SK-N-SH treated with all-trans-retinoic acid at 6 μM for 48 hours (cell line): ENCODE measurements around the gene KRTAP10-4.
A peak's percentile ranks its signal among the peaks of the same experiment; 100 is the strongest.
"Not testable (repeated sequence)": the region's sequence is repeated elsewhere in the genome, so short reads cannot be mapped to it uniquely, and the experiment has no call there.

ENCODE experiments used
- ATAC-seq: fragments of 200-7000 bp; cut with Tn5 transposase; 3 replicates; pipeline ENCODE4 v1.9.1; 2020; ENCODE audit warnings: mild to moderate bottlenecking, moderate library complexity
- ARNTL ChIP-seq: fragments of 450-650 bp; formaldehyde crosslinking; IDR thresholded peaks from 2 replicates; pipeline ENCODE4 v1.5.0; 2020; ENCODE audit warnings: low read depth, mild to moderate bottlenecking, moderate library complexity, borderline replicate concordance
- BACH2 ChIP-seq: fragments of 250-450 bp; sonication (Bioruptor Pico); IDR thresholded peaks from 2 replicates; pipeline ENCODE4 v1.9.0; 2021; ENCODE audit warnings: mild to moderate bottlenecking, borderline replicate concordance
- CSDC2 ChIP-seq: fragments of 250-450 bp; sonication (Bioruptor Pico); IDR thresholded peaks from 2 replicates; pipeline ENCODE4 v1.5.0; 2020; ENCODE audit warnings: mild to moderate bottlenecking, moderate library complexity
- CSRNP3 ChIP-seq: fragments of 250-450 bp; sonication (Bioruptor Pico); IDR thresholded peaks from 2 replicates; pipeline ENCODE4 v1.5.1; 2021; ENCODE audit warnings: mild to moderate bottlenecking, moderate library complexity
- ESRRG ChIP-seq: fragments of 250-450 bp; sonication (Bioruptor Pico); IDR thresholded peaks from 2 replicates; pipeline ENCODE4 v1.6.1; 2021; ENCODE audit warnings: mild to moderate bottlenecking
- GLIS3 ChIP-seq: fragments of 250-450 bp; sonication (Bioruptor Pico); IDR thresholded peaks from 2 replicates; pipeline ENCODE4 v1.5.0; 2020; ENCODE audit warnings: mild to moderate bottlenecking, moderate library complexity
- OSR1 ChIP-seq: fragments of 250-450 bp; sonication (Bioruptor Pico); IDR thresholded peaks from 2 replicates; pipeline ENCODE4 v1.8.0; 2022; ENCODE audit warnings: moderate library complexity, mild to moderate bottlenecking, inconsistent platforms
- PPARA ChIP-seq: fragments of 250-450 bp; sonication (Bioruptor Pico); IDR thresholded peaks from 2 replicates; pipeline ENCODE4 v1.5.0; 2020; ENCODE audit warnings: mild to moderate bottlenecking, borderline replicate concordance
- RARB ChIP-seq: fragments of 250-450 bp; sonication (Bioruptor Pico); IDR thresholded peaks from 2 replicates; pipeline ENCODE4 v1.8.0; 2021; ENCODE audit warnings: mild to moderate bottlenecking, moderate library complexity
- SNAI2 ChIP-seq: fragments of 250-450 bp; sonication (Bioruptor Pico); IDR thresholded peaks from 2 replicates; pipeline ENCODE4 v1.5.0; 2020; ENCODE audit warnings: mild to moderate bottlenecking, moderate library complexity
- TCF4 ChIP-seq: fragments of 250-450 bp; sonication (Bioruptor Pico); IDR thresholded peaks from 2 replicates; pipeline ENCODE4 v1.8.0; 2021; ENCODE audit warnings: mild to moderate bottlenecking, moderate library complexity, borderline replicate concordance
- TOX ChIP-seq: fragments of 250-450 bp; sonication (Bioruptor Pico); IDR thresholded peaks from 2 replicates; pipeline ENCODE4 v1.8.0; 2021; ENCODE audit warnings: mild to moderate bottlenecking, moderate library complexity, borderline replicate concordance
- TSHZ2 ChIP-seq: fragments of 250-450 bp; sonication (Bioruptor Pico); IDR thresholded peaks from 2 replicates; pipeline ENCODE4 v1.5.0; 2020; ENCODE audit warnings: mild to moderate bottlenecking, moderate library complexity
- ZC3H10 ChIP-seq: fragments of 250-450 bp; sonication (Bioruptor Pico); IDR thresholded peaks from 2 replicates; pipeline ENCODE4 v1.5.1; 2021; ENCODE audit warnings: mild to moderate bottlenecking, moderate library complexity
- ZFP3 ChIP-seq: fragments of 250-450 bp; sonication (Bioruptor Pico); IDR thresholded peaks from 2 replicates; pipeline ENCODE4 v1.5.0; 2020; ENCODE audit warnings: mild to moderate bottlenecking, moderate library complexity
- ZFP30 ChIP-seq: fragments of 450-650 bp; formaldehyde crosslinking; IDR thresholded peaks from 2 replicates; pipeline ENCODE4 v1.5.0; 2022; ENCODE audit warnings: mild to moderate bottlenecking, moderate library complexity
- ZNF565 ChIP-seq: fragments of 450-650 bp; formaldehyde crosslinking; conservative IDR thresholded peaks from 2 replicates; pipeline ENCODE4 v1.5.0; 2020; ENCODE audit warnings: low read depth, mild to moderate bottlenecking, moderate library complexity
- ZNF70 ChIP-seq: fragments of 450-650 bp; formaldehyde crosslinking; IDR thresholded peaks from 2 replicates; pipeline ENCODE4 v1.5.0; 2020; ENCODE audit warnings: mild to moderate bottlenecking, moderate library complexity
- ZNF8 ChIP-seq: fragments of 450-650 bp; formaldehyde crosslinking; IDR thresholded peaks from 2 replicates; pipeline ENCODE4 v1.5.0; 2020; ENCODE audit warnings: mild to moderate bottlenecking, moderate library complexity
- TF ChIP-seq, protein P1 (sequence below): fragments of 250-450 bp; sonication (Bioruptor Pico); IDR thresholded peaks from 2 replicates; pipeline ENCODE4 v1.5.1; 2020; ENCODE audit warnings: low read depth, mild to moderate bottlenecking, moderate library complexity
- TF ChIP-seq, protein P2 (sequence below): fragments of 250-450 bp; sonication (Bioruptor Pico); IDR thresholded peaks from 2 replicates; pipeline ENCODE4 v1.8.0; 2020; ENCODE audit warnings: mild to moderate bottlenecking, moderate library complexity, borderline replicate concordance
- TF ChIP-seq, protein P3 (sequence below): fragments of 250-450 bp; sonication (Bioruptor Pico); IDR thresholded peaks from 2 replicates; pipeline ENCODE4 v1.8.0; 2021; ENCODE audit warnings: low read depth, mild to moderate bottlenecking, moderate library complexity, borderline replicate concordance

KRTAP10-4 gene

DNA sequence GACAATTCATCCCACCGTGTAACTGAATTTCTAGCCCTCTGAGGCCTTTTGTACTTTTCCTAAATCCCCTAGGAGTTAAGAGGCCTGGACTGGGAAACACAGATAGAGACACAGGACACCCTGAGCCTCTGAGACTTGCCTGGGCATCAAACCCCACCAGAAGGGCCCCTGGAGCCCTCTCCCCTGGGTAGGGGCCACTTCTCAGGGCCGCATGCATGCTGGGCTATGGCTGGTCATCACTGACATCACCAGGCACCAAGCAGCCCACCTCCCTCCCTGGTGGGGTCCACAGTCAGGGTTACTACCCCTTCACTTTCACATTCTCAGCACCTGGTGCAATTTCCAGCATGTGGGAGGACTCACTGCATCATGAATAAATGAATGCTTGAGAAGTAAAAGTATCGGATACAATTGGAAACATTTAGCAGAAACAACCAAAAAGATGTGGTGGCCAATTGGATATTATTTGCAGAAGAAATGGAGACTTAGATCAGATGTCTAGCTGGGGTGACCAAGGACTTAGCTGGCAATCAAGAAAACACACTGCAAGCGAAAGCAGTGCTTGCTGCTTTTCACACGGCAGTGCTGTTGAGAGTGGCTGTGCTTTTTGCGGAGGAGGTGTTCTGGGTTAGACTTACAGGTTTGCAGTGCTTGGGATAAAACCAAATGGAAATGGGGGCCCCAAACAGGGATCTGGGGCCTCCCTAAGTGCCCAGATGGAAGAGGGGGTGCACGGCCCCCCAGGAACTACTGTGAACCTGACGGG lies 25.9 kb downstream of the KRTAP10-4 start (continued):
- no peak for TF ChIP-seq TSHZ2 (CRISPR knock-in tag)
- TF ChIP-seq CSRNP3 (CRISPR knock-in tag) = no peak
- TF ChIP-seq PPARA (CRISPR knock-in tag) = no peak
- no peak for TF ChIP-seq RARB (CRISPR knock-in tag)

GRCh38 chr21:44600118-44600978 lies 26.8 kb downstream of the KRTAP10-4 start, which contains the start of gene KRTAP10-7:
Gene KRTAP10-7 (plus strand): TSS chr21:44600597. CDS start chr21:44600622, 25 bp downstream.
- ATAC-seq = not testable (repeated sequence)

DNA sequence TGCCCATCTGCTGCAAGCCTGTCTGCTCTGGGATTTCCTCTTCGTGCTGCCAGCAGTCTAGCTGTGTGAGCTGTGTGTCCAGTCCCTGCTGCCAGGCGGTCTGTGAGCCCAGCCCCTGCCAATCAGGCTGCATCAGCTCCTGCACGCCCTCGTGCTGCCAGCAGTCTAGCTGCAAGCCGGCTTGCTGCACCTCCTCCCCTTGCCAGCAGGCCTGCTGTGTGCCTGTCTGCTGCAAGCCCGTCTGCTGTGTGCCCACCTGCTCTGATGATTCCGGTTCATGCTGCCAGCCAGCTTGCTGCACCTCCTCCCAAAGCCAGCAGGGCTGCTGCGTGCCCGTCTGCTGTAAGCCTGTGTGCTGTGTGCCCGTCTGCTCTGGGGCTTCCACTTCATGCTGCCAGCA lies 27.6 kb downstream of the KRTAP10-4 start:
- ATAC-seq = peak; percentile 46; the same call in 1 of the 3 replicates

DNA sequence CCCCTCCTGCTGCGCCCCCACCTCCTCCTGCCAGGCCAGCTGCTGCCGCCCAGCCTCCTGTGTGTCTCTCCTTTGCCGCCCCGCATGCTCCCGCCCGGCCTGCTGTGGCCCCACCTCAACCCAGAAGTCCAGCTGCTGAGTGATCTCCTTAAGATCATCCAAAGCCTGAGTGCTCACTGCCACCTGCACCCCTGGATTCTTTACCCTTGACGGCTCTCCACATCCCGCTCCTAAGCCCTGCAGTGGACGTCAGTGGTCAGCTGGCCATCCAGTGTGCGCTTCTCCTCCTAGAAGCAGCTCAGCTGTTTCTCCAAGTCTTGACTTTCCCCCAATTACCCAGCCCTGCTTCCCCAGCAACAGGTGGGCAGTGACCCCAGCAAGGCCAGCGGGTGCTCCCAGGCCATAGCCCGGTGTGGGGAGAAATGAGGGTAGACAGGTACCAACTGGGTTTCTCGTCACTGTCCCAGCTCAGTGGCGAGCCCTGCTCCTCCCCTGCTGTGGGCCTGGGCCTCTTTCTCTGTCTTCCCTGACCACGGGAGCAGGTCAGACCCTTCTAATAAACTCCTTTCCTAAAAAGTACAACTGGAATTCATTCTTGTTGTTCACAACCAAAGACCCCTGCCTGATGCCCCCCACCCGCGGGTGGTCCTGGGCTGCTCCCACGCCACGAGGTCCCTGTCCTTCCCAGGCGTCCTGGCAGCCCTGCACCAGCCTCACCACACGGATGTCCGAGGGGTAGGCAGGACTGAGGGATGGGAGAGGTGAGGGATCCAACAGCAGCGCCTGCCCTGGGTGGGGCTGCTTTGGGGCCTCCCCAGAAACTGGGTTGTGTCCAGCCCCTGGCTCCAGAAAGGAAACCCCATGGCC lies 28.3 kb downstream of the KRTAP10-4 start:
- TF ChIP-seq ZC3H10 (CRISPR knock-in tag) (no peak), ZFP30 (CRISPR knock-in tag) (no peak), GLIS3 (CRISPR knock-in tag) (no peak), TCF4 (no peak), TOX (CRISPR knock-in tag) (no peak), ARNTL (no peak), ZNF565 (CRISPR knock-in tag) (no peak), CSDC2 (CRISPR knock-in tag) (no peak), ESRRG (CRISPR knock-in tag) (no peak), BACH2 (CRISPR knock-in tag) (no peak), ZFP3 (CRISPR knock-in tag) (no peak), OSR1 (CRISPR knock-in tag) (no peak), ZNF70 (CRISPR knock-in tag) (no peak), SNAI2 (CRISPR knock-in tag) (no peak), ZNF8 (CRISPR knock-in tag) (no peak), PPARA (CRISPR knock-in tag) (no peak)
- TF ChIP-seq, protein P1, sequence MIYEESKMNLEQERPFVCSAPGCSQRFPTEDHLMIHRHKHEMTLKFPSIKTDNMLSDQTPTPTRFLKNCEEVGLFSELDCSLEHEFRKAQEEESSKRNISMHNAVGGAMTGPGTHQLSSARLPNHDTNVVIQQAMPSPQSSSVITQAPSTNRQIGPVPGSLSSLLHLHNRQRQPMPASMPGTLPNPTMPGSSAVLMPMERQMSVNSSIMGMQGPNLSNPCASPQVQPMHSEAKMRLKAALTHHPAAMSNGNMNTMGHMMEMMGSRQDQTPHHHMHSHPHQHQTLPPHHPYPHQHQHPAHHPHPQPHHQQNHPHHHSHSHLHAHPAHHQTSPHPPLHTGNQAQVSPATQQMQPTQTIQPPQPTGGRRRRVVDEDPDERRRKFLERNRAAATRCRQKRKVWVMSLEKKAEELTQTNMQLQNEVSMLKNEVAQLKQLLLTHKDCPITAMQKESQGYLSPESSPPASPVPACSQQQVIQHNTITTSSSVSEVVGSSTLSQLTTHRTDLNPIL (CRISPR knock-in tag) = no peak
- TF ChIP-seq, protein P2, sequence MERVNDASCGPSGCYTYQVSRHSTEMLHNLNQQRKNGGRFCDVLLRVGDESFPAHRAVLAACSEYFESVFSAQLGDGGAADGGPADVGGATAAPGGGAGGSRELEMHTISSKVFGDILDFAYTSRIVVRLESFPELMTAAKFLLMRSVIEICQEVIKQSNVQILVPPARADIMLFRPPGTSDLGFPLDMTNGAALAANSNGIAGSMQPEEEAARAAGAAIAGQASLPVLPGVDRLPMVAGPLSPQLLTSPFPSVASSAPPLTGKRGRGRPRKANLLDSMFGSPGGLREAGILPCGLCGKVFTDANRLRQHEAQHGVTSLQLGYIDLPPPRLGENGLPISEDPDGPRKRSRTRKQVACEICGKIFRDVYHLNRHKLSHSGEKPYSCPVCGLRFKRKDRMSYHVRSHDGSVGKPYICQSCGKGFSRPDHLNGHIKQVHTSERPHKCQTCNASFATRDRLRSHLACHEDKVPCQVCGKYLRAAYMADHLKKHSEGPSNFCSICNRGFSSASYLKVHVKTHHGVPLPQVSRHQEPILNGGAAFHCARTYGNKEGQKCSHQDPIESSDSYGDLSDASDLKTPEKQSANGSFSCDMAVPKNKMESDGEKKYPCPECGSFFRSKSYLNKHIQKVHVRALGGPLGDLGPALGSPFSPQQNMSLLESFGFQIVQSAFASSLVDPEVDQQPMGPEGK (CRISPR knock-in tag) = no peak
- TF ChIP-seq, protein P3, sequence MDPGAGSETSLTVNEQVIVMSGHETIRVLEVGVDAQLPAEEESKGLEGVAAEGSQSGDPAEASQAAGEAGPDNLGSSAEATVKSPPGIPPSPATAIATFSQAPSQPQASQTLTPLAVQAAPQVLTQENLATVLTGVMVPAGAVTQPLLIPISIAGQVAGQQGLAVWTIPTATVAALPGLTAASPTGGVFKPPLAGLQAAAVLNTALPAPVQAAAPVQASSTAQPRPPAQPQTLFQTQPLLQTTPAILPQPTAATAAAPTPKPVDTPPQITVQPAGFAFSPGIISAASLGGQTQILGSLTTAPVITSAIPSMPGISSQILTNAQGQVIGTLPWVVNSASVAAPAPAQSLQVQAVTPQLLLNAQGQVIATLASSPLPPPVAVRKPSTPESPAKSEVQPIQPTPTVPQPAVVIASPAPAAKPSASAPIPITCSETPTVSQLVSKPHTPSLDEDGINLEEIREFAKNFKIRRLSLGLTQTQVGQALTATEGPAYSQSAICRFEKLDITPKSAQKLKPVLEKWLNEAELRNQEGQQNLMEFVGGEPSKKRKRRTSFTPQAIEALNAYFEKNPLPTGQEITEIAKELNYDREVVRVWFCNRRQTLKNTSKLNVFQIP = no peak
- TF ChIP-seq, all 23 proteins: peak for 0

More for the DNA sequence above, 28.3 kb downstream of the KRTAP10-4 start:
- ATAC-seq = no peak
